Ishikawa (cell line): ENCODE data around the gene CPEB3.

Experiments
- NFIC ChIP-seq: IDR thresholded peaks from 2 replicates; pipeline ENCODE4 v1.6.1; 2012
- TAF1 ChIP-seq: IDR thresholded peaks from 2 replicates; pipeline ENCODE4 v1.6.1; 2012; ENCODE audit warnings: low read depth, mild to moderate bottlenecking
- TF ChIP-seq, protein P1 (sequence below): IDR thresholded peaks from 2 replicates; pipeline ENCODE4 v1.6.1; 2012; ENCODE audit warnings: low read depth, mild to moderate bottlenecking

- TF ChIP-seq TAF1 = no peak
- TF ChIP-seq, protein P1, sequence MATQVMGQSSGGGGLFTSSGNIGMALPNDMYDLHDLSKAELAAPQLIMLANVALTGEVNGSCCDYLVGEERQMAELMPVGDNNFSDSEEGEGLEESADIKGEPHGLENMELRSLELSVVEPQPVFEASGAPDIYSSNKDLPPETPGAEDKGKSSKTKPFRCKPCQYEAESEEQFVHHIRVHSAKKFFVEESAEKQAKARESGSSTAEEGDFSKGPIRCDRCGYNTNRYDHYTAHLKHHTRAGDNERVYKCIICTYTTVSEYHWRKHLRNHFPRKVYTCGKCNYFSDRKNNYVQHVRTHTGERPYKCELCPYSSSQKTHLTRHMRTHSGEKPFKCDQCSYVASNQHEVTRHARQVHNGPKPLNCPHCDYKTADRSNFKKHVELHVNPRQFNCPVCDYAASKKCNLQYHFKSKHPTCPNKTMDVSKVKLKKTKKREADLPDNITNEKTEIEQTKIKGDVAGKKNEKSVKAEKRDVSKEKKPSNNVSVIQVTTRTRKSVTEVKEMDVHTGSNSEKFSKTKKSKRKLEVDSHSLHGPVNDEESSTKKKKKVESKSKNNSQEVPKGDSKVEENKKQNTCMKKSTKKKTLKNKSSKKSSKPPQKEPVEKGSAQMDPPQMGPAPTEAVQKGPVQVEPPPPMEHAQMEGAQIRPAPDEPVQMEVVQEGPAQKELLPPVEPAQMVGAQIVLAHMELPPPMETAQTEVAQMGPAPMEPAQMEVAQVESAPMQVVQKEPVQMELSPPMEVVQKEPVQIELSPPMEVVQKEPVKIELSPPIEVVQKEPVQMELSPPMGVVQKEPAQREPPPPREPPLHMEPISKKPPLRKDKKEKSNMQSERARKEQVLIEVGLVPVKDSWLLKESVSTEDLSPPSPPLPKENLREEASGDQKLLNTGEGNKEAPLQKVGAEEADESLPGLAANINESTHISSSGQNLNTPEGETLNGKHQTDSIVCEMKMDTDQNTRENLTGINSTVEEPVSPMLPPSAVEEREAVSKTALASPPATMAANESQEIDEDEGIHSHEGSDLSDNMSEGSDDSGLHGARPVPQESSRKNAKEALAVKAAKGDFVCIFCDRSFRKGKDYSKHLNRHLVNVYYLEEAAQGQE = no peak
- no peak for TF ChIP-seq NFIC
These were observed 23.5 kb downstream of the CPEB3 start for GRCh38 chr10:92267343-92267742.
